Urinary bladder (tissue), 4 donors: ENCODE results near the gene SULT4A1. TPM values are rescaled to one million over a fixed set of nuclear protein-coding genes. Genes with fewer than 3 reads are reported as not detected.

ENCODE experiments used
- DNase-seq: peaks from one replicate; pipeline ENCODE4 v3.0.0-alpha.2; 2015; ENCODE audit errors: extremely low spot score
- H3K27ac ChIP-seq: one replicate; pipeline ENCODE4 v1.5.1; 2013; ENCODE audit warnings: low read depth, mild to moderate bottlenecking, moderate library complexity
- H3K36me3 ChIP-seq: one replicate; pipeline ENCODE4 v1.6.1; 2013; ENCODE audit warnings: mild to moderate bottlenecking, moderate library complexity; ENCODE audit not compliant: insufficient read depth
- H3K4me1 ChIP-seq: one replicate; pipeline ENCODE4 v1.6.1; 2013; ENCODE audit warnings: mild to moderate bottlenecking, moderate library complexity; ENCODE audit not compliant: insufficient read depth
- H3K4me3 ChIP-seq: one replicate; pipeline ENCODE4 v1.5.1; 2013; ENCODE audit warnings: low read depth, low read length
- WGBS: extraction: QIAGEN DNeasy Blood & Tissue Kit; methylation state at CpG from one replicate; pipeline ENCODE4 v1.1.7; 2013; 5-methylcytosine and 5-hydroxymethylcytosine counted together
- polyA plus RNA-seq: library from polyadenylated mRNA; stranded (reverse); fragments of 200-250 nt; gene quantifications from one replicate; pipeline ENCODE4 v1.2.3, GENCODE V29; 2013
- total RNA-seq: library from RNA; depleted of rRNA; stranded (reverse); fragments of >200 nt; gene quantifications from one replicate; pipeline ENCODE4 v1.2.3, GENCODE V29; 2014
- donor health status: healthy with polysubstance abuse.
- donor health status: healthy.

Gene SULT4A1
- total and polyA plus RNA-seq, 2 donors, result 1.2 to 1.5 TPM

DNA sequence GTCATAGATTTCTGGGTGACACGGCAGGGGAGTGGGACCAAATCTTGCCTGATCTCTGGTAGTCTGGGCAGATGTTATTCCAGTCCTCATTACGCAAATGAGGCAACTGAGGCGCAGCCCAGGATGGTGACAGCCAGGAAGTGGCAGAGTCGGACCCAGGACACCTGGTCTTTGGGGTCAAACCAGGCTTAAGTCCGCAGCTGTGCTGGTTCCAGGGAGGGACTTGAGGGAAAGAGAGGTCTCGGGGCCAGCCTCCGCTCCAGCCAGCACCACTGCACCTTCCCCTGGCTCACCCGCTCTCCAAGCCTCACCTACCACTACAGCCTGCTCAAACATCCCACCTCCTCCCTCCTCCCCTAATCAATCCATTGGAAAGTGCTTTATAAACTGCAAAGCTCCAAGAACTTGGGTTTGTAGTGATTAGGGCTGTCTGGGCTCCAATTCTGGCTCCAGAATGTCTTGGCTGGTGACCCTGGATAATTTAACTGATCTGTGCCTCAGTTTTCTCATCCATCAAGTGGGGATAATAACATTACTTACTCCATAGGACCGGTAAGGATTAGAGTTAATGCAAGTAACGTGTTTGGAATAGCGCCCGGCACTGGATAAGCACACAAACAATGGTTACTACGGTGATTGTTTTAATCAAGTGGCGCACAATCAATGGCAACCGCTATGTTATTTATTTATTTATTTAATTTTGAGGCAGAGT, 30.0 kb upstream of the SULT4A1 start:
- Histone ChIP-seq H3K27ac (no peak overlapping the region), H3K36me3 (no peaks in the 10 kb centered on the region), H3K4me1 (no peaks in the 10 kb centered on the region), H3K4me3 (no peak overlapping the region)
- DNase-seq, result no peak
- 45% methylated on average over 15 of the region's 15 CpGs for WGBS

- no peaks in the 10 kb centered on the region for H3K4me1 ChIP-seq
- no peak within 1 kb of the TSS for H3K27ac ChIP-seq
- no peaks in the 10 kb centered on the region for H3K36me3 ChIP-seq
- H3K4me3 ChIP-seq, result no peak within 1 kb of the TSS
- WGBS, result 1% methylated on average over 72 of the region's 72 CpGs
- DNase-seq, result no peak
These were observed 29.3 kb upstream of the SULT4A1 start, which contains the start of gene PNPLA5 for GRCh38 chr22:43891360-43892182. Gene PNPLA5 (minus strand): TSS chr22:43892013. CDS start chr22:43891880, 133 bp downstream.

GRCh38 chr22:43890901-43891331, 28.6 kb upstream of the SULT4A1 start:
- no peak for DNase-seq
- no peaks in the 10 kb centered on the region for H3K4me1 ChIP-seq
- 16% methylated on average over 24 of the region's 24 CpGs for WGBS

GRCh38 chr22:43889860-43890253, 27.5 kb upstream of the SULT4A1 start:
- Histone ChIP-seq H3K4me3 (no peak overlapping the region), H3K36me3 (no peaks in the 10 kb centered on the region), H3K4me1 (no peaks in the 10 kb centered on the region), H3K27ac (no peak overlapping the region)
- WGBS, result 42% methylated on average over 4 of the region's 4 CpGs
- no peak for DNase-seq

More at GRCh38 chr22:43890901-43891331, 28.6 kb upstream of the SULT4A1 start:
- Histone ChIP-seq H3K36me3 (no peaks in the 10 kb centered on the region), H3K4me3 (no peak overlapping the region), H3K27ac (no peak overlapping the region)

GRCh38 chr22:43889201-43889859, 27.0 kb upstream of the SULT4A1 start:
- Histone ChIP-seq H3K4me3 (no peak overlapping the region), H3K27ac (no peak overlapping the region), H3K36me3 (no peaks in the 10 kb centered on the region), H3K4me1 (no peaks in the 10 kb centered on the region)
- WGBS, result 75% methylated on average over 16 of the region's 16 CpGs
- no peak for DNase-seq

- WGBS, result 82% methylated on average over 4 of the region's 4 CpGs
- DNase-seq, result no peak
- Histone ChIP-seq H3K4me3 (no peak overlapping the region), H3K36me3 (no peaks in the 10 kb centered on the region), H3K27ac (no peak overlapping the region), H3K4me1 (no peaks in the 10 kb centered on the region)
These were observed 26.4 kb upstream of the SULT4A1 start for GRCh38 chr22:43888740-43889139.

DNA sequence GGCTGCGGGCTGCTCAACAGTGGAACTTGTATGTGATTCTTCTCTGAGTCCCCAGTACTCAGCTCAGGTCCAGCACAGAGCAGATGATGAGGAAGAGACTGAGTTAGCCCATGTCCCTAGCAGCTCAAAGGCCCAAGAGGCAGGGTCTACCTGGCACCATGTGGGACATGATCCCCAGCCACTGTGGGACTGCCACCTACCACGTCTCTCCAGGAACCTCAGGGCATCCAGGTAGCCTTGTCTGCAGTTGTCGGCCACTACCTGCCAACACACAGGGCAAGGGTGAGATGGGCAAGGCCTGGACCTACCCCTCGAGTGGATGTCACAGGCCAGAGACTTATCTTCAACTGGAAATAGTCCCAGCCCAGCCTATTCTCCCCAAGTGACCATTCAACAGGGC, 25.1 kb upstream of the SULT4A1 start:
- no peak overlapping the region for H3K27ac ChIP-seq
- WGBS, result 72% methylated on average over 4 of the region's 4 CpGs
- H3K36me3 ChIP-seq, result no peaks in the 10 kb centered on the region
- no peaks in the 10 kb centered on the region for H3K4me1 ChIP-seq
- H3K4me3 ChIP-seq, result no peak overlapping the region
- DNase-seq, result no peak

DNA sequence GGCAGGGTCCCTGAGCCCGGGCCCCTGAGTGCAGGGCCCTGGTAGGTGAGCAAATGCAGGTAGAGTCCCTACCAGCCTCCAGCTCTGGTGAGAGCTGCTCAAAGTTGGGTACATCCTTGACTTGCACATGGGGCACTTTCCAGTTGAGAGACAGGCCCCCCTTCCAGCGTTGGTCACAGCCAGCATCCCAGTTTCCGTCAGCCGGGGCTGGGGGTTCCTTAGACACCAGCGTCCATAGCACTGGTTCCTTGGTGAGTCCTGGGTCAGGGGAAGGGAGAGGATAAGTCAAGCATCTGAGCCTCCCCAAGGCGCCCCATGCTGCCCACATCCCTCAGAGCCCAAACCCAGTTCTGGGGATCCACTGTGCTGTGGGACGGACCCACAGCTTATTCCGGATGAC, 23.9 kb upstream of the SULT4A1 start:
- Histone ChIP-seq H3K4me3 (no peak overlapping the region), H3K36me3 (no peaks in the 10 kb centered on the region), H3K27ac (no peak overlapping the region), H3K4me1 (no peaks in the 10 kb centered on the region)
- no peak for DNase-seq
- 63% methylated on average over 8 of the region's 8 CpGs for WGBS

- Histone ChIP-seq H3K4me1 (no peaks in the 10 kb centered on the region), H3K36me3 (no peaks in the 10 kb centered on the region), H3K4me3 (no peak overlapping the region), H3K27ac (no peak overlapping the region)
- WGBS, result 91% methylated on average over 6 of the region's 6 CpGs
- DNase-seq, result no peak
These were observed 23.5 kb upstream of the SULT4A1 start for GRCh38 chr22:43885786-43886185.

DNA sequence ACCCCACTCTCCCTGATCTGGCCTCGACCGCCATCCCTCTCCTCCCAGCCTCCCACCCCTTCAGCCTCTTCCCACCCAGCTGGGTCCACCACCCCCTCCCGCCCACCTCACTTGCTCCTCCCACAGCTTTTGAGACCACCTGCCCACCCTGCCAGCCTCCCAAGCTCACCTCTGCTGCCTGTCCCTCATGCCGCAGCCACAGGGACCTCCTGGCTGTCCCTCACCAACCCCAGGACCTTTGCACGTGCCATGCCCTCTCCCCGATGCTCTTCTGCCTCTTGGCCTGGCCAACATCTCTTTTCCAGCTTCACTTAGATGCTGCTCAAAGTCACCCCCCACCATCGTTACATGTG, 23.0 kb upstream of the SULT4A1 start:
- Histone ChIP-seq H3K27ac (no peak overlapping the region), H3K4me3 (no peak overlapping the region), H3K36me3 (no peaks in the 10 kb centered on the region), H3K4me1 (no peaks in the 10 kb centered on the region)
- WGBS, result 68% methylated on average over 7 of the region's 7 CpGs
- no peak for DNase-seq

- DNase-seq, result no peak
- Histone ChIP-seq H3K36me3 (no peaks in the 10 kb centered on the region), H3K27ac (no peak overlapping the region), H3K4me1 (no peaks in the 10 kb centered on the region), H3K4me3 (no peak overlapping the region)
- WGBS, result 23% methylated on average over 18 of the region's 18 CpGs
These were observed 22.4 kb upstream of the SULT4A1 start for GRCh38 chr22:43884600-43885318.

- 91% methylated on average over 17 of the region's 17 CpGs for WGBS
- Histone ChIP-seq H3K36me3 (no peaks in the 10 kb centered on the region), H3K4me3 (no peak overlapping the region), H3K27ac (no peak overlapping the region), H3K4me1 (no peaks in the 10 kb centered on the region)
- no peak for DNase-seq
These were observed 21.6 kb upstream of the SULT4A1 start for GRCh38 chr22:43883719-43884415.
